NT2/D1 (cell line): Measurements from ENCODE around the gene CYP2U1.

Source experiments
- YY1 ChIP-seq: IDR thresholded peaks from 2 replicates; pipeline ENCODE4 v1.6.1; 2011; ENCODE audit not compliant: insufficient read length, insufficient read depth
- ZNF274 ChIP-seq: IDR thresholded peaks from 2 replicates; pipeline ENCODE4 v1.6.1; 2011; ENCODE audit warnings: mild to moderate bottlenecking, low read depth, low read length

GRCh38 chr4:107966903-107967302, 35.6 kb downstream of the CYP2U1 start:
- TF ChIP-seq ZNF274 (no peak), YY1 (no peak)
